Measurements from ENCODE around the gene GLIS1. TPM values are rescaled to one million over a fixed set of nuclear protein-coding genes. Genes with fewer than 3 reads are reported as not detected.

Gene GLIS1
- total and polyA plus RNA-seq, 10 of the 15 experiments (the other 5 are each of a cell fraction or from before 2014, with no cell fraction given): not detected

DNA sequence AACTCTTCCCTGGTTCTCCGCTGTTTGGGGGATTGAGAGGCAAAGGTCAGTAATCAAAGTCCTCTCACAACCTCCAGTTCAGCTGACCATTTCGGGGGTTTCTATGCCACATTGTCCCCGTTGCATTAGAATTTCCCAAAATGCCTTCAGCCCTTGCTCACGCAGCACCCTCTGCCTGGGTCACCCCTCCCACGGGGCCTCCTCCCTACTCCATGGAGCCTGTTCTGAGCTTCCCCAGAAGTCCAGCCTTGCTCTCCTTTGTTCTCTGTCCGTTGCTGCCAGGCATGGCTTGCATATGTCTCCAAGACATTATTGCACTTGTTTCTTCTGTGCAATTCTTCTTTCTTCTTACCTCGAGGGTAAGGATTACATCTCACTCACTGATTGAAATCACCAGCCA lies 263.3 kb downstream of the GLIS1 start:
- peaks cover 4 to 5% of the 10 kb centered on the region in 2 experiments for H3K27me3 ChIP-seq (replicated peaks in 1 of 2; ENCODE audit: control insufficient read depth in 2 of 2, insufficient read depth in 2 of 2, low read length in 1 of 2)
- in situ Hi-C loops (cut with MboI): loop anchor here (25.0 kb wide), 1 partner anchor 487 kb away; no protein-coding TSS in a partner anchor
- TF ChIP-seq SMAD1 (IDR thresholded peaks at IDR 0.05; ENCODE audit: low read depth, partially characterized antibody) (no peak), RBBP5 (conservative IDR thresholded peaks at IDR 0.05) (no peak), CBFB (IDR thresholded peaks at IDR 0.05; ENCODE audit: low read depth) (no peak), ZNF622 (IDR thresholded peaks at IDR 0.05) (no peak), NFYB (IDR thresholded peaks at IDR 0.05; ENCODE audit: insufficient read depth, low read depth, low read length) (no peak), CHD4 (IDR thresholded peaks at IDR 0.05) (no peak), NR2C2 (IDR thresholded peaks at IDR 0.05; ENCODE audit: borderline replicate concordance, control insufficient read depth, insufficient read length, low read depth) (no peak), DPF2 (IDR thresholded peaks at IDR 0.05) (no peak), BACH1 (IDR thresholded peaks at IDR 0.05; ENCODE audit: borderline replicate concordance) (no peak), POU2F2 (IDR thresholded peaks at IDR 0.05; ENCODE audit: borderline replicate concordance, low read depth, low read length) (no peak), TAF1 (IDR thresholded peaks at IDR 0.05; ENCODE audit: borderline replicate concordance, low read depth, low read length) (no peak), CREB1 (IDR thresholded peaks at IDR 0.05; ENCODE audit: low read depth) (no peak), BHLHE40 (IDR thresholded peaks at IDR 0.05; ENCODE audit: borderline replicate concordance in 1 of 2, low read depth in 2 of 2, low read length in 1 of 2) (no peak), CHD1 (IDR thresholded peaks at IDR 0.05; ENCODE audit: low read depth, low read length) (no peak)
- TF ChIP-seq, protein P1, sequence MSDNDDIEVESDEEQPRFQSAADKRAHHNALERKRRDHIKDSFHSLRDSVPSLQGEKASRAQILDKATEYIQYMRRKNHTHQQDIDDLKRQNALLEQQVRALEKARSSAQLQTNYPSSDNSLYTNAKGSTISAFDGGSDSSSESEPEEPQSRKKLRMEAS (IDR thresholded peaks at IDR 0.05; ENCODE audit: low read depth, low read length): no peak
- TF ChIP-seq, protein P2, sequence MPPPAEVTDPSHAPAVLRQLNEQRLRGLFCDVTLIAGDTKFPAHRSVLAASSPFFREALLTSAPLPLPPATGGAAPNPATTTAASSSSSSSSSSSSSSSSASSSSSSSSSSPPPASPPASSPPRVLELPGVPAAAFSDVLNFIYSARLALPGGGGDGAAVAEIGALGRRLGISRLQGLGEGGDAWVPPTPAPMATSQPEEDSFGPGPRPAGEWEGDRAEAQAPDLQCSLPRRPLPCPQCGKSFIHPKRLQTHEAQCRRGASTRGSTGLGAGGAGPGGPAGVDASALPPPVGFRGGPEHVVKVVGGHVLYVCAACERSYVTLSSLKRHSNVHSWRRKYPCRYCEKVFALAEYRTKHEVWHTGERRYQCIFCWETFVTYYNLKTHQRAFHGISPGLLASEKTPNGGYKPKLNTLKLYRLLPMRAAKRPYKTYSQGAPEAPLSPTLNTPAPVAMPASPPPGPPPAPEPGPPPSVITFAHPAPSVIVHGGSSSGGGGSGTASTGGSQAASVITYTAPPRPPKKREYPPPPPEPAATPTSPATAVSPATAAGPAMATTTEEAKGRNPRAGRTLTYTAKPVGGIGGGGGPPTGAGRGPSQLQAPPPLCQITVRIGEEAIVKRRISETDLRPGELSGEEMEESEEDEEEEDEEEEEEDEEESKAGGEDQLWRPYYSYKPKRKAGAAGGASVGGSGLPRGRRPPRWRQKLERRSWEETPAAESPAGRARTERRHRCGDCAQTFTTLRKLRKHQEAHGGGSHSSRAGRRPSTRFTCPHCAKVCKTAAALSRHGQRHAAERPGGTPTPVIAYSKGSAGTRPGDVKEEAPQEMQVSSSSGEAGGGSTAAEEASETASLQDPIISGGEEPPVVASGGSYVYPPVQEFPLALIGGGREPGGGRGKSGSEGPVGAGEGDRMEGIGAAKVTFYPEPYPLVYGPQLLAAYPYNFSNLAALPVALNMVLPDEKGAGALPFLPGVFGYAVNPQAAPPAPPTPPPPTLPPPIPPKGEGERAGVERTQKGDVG (CRISPR knock-in tag; IDR thresholded peaks at IDR 0.05): no peak
- TF ChIP-seq, protein P3, sequence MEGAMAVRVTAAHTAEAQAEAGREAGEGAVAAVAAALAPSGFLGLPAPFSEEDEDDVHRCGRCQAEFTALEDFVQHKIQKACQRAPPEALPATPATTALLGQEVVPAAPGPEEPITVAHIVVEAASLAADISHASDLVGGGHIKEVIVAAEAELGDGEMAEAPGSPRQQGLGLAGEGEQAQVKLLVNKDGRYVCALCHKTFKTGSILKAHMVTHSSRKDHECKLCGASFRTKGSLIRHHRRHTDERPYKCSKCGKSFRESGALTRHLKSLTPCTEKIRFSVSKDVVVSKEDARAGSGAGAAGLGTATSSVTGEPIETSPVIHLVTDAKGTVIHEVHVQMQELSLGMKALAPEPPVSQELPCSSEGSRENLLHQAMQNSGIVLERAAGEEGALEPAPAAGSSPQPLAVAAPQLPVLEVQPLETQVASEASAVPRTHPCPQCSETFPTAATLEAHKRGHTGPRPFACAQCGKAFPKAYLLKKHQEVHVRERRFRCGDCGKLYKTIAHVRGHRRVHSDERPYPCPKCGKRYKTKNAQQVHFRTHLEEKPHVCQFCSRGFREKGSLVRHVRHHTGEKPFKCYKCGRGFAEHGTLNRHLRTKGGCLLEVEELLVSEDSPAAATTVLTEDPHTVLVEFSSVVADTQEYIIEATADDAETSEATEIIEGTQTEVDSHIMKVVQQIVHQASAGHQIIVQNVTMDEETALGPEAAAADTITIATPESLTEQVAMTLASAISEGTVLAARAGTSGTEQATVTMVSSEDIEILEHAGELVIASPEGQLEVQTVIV (IDR thresholded peaks at IDR 0.05; ENCODE audit: borderline replicate concordance, partially characterized antibody): no peak
- TF ChIP-seq, protein P4, sequence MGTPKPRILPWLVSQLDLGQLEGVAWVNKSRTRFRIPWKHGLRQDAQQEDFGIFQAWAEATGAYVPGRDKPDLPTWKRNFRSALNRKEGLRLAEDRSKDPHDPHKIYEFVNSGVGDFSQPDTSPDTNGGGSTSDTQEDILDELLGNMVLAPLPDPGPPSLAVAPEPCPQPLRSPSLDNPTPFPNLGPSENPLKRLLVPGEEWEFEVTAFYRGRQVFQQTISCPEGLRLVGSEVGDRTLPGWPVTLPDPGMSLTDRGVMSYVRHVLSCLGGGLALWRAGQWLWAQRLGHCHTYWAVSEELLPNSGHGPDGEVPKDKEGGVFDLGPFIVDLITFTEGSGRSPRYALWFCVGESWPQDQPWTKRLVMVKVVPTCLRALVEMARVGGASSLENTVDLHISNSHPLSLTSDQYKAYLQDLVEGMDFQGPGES (IDR thresholded peaks at IDR 0.05): no peak

More for the DNA sequence above, 263.3 kb downstream of the GLIS1 start:
- BruUV-seq (replicated peaks): no TSS peak
- WGBS (ENCODE audit: insufficient coverage, insufficient replicate concordance, low lambda C conversion rate, missing lambda C conversion rate): 23% methylated on average over 7 of the region's 7 CpGs
- Histone ChIP-seq H4K20me1 (ENCODE audit: control insufficient read depth, insufficient read depth) (no peaks in the 10 kb centered on the region), H3K4me1 (ENCODE audit: control insufficient read depth, insufficient read depth, low read length) (no peaks in the 10 kb centered on the region), H2AFZ (ENCODE audit: control insufficient read depth, low read depth, low read length) (no peak overlapping the region), H3K27ac (ENCODE audit: control insufficient read depth, insufficient read depth) (no peak overlapping the region), H3K9ac (ENCODE audit: control insufficient read depth, insufficient read depth, low read length) (no peak overlapping the region), H3K36me3 (ENCODE audit: control insufficient read depth in 2 of 2, insufficient read depth in 2 of 2, low read length in 1 of 2) (no peaks in the 10 kb centered on the region), H3K9me3 (replicated peaks; ENCODE audit: control insufficient read depth, insufficient read depth, low read length) (no peaks in the 10 kb centered on the region), H3K4me3 (no peak overlapping the region), H3K79me2 (ENCODE audit: control insufficient read depth, insufficient read depth, low read length) (no peaks in the 10 kb centered on the region), H3K4me2 (ENCODE audit: control insufficient read depth, insufficient read depth) (no peak overlapping the region)
- FAIRE-seq (no peak), DNase-seq (ENCODE audit: low read depth, low spot score) (no peak), ATAC-seq (no peak)
- RAD21 ChIA-PET (ENCODE audit: unreplicated experiment): no interaction called here
- intact Hi-C loops (cut with micrococcal nuclease; ENCODE audit: unreplicated experiment): no loop called here
- CTCF ChIA-PET: interaction anchor here (0.9 kb wide), 1 partner anchor 20 kb away, joined by 3 read pairs; no protein-coding TSS in a partner anchor
- SMC1A ChIA-PET (ENCODE audit: uncharacterized antibody, unreplicated experiment): interaction anchor here (1.0 to 1.3 kb wide), 2 partner anchors 10 to 43 kb away, joined by 3 to 8 read pairs; no protein-coding TSS in a partner anchor
- POLR2A ChIA-PET: no interaction called here

All from GM12878 (cell line).